Type B pancreatic cell (in vitro differentiated cells): ENCODE results near the gene CDCA7L. TPM values are rescaled to one million over a fixed set of nuclear protein-coding genes. Genes with fewer than 3 reads are reported as not detected.
"Not testable (repeated sequence)": the region's sequence is repeated elsewhere in the genome, so short reads cannot be mapped to it uniquely, and the experiment has no call there.

Source experiments
- DNase-seq: peaks from one replicate; pipeline ENCODE4 v3.0.0; 2021; ENCODE audit warnings: mixed read lengths; ENCODE audit not compliant: unreplicated experiment; ENCODE audit errors: extremely low spot score
- H3K27ac Mint-ChIP-seq: 2 replicates; pipeline ENCODE4 v1.8.0; 2021; ENCODE audit warnings: mild to moderate bottlenecking, mixed read lengths
- H3K27me3 Mint-ChIP-seq: 2 replicates; pipeline ENCODE4 v1.8.0; 2021; ENCODE audit warnings: mixed read lengths
- H3K36me3 Mint-ChIP-seq: 2 replicates; pipeline ENCODE4 v1.8.0; 2021; ENCODE audit warnings: mixed read lengths
- H3K4me1 Mint-ChIP-seq: one replicate; pipeline ENCODE4 v1.8.0; 2021; ENCODE audit warnings: mixed read lengths; ENCODE audit not compliant: unreplicated experiment
- H3K4me3 Mint-ChIP-seq: 2 replicates; pipeline ENCODE4 v1.8.0; 2021; ENCODE audit warnings: mild to moderate bottlenecking, mixed read lengths
- H3K9me3 Mint-ChIP-seq: 2 replicates; pipeline ENCODE4 v1.8.0; 2021; ENCODE audit warnings: mixed read lengths
- CTCF ChIP-seq: fragments of 200-600 bp; sonication (generic); conservative IDR thresholded peaks from 2 replicates; pipeline ENCODE4 v1.5.0; 2021; ENCODE audit warnings: antibody characterized with exemption, mild to moderate bottlenecking
- total RNA-seq: library from RNA; stranded (reverse); gene quantifications from 2 replicates; pipeline ENCODE4 v1.2.1, GENCODE V29; 2021; ENCODE audit warnings: low replicate concordance

CDCA7L gene
- total RNA-seq, 1 donor from 2014 or later, result 37.8 TPM

- Mint-ChIP-seq H3K27me3 (no peaks in the 10 kb centered on the region), H3K27ac (no peak overlapping the region), H3K36me3 (no peaks in the 10 kb centered on the region)
These were observed 79.0 kb downstream of the CDCA7L start for GRCh38 chr7:21866731-21867130.

GRCh38 chr7:21865631-21866204, 80.0 kb downstream of the CDCA7L start:
- not testable (repeated sequence) for H3K27ac Mint-ChIP-seq, H3K36me3 Mint-ChIP-seq, H3K9me3 Mint-ChIP-seq, H3K4me3 Mint-ChIP-seq, H3K27me3 Mint-ChIP-seq, DNase-seq
- H3K4me1 Mint-ChIP-seq, result peaks cover 12% of the 10 kb centered on the region

More at GRCh38 chr7:21866731-21867130, 79.0 kb downstream of the CDCA7L start:
- H3K4me1 Mint-ChIP-seq, result peaks cover 12% of the 10 kb centered on the region
- no peak for TF ChIP-seq CTCF
- DNase-seq, result no peak
- H3K4me3 Mint-ChIP-seq, result no peak overlapping the region
- no peaks in the 10 kb centered on the region for H3K9me3 Mint-ChIP-seq

GRCh38 chr7:21851559-21851967, 94.1 kb downstream of the CDCA7L start:
- Mint-ChIP-seq H3K27me3 (no peaks in the 10 kb centered on the region), H3K9me3 (no peaks in the 10 kb centered on the region), H3K4me3 (no peak overlapping the region), H3K27ac (no peak overlapping the region), H3K36me3 (no peaks in the 10 kb centered on the region), H3K4me1 (peaks cover 8% of the 10 kb centered on the region)
- no peak for TF ChIP-seq CTCF
- DNase-seq, result no peak
